Vein endothelial cell (primary cell): ENCODE measurements around the gene CISTR. TPM values are rescaled to one million over a fixed set of nuclear protein-coding genes. Genes with fewer than 3 reads are reported as not detected.

Source experiments
- total RNA-seq: library from RNA; depleted of rRNA; stranded (reverse); fragments of >200 nt; gene quantifications from 2 replicates; pipeline ENCODE4 v1.2.3, GENCODE V29; 2012

CISTR gene
- total RNA-seq, result not detected in 2 replicates

GRCh38 chr12:53751336-53752191, at the start of gene CISTR:
CISTR (minus strand) TSS chr12:53751979.

GRCh38 chr12:53727310-53728041, 24.3 kb downstream of the CISTR start, which contains the start of gene CALCOCO1:
CALCOCO1 (minus strand) TSS chr12:53727452; CDS start chr12:53725242, 2,210 bp downstream.

Other genes with a start within 250 kb of the CISTR start
- gene NPFF, start 244.5 kb downstream of the CISTR start, total RNA-seq, result not detected in 2 replicates
- gene ATF7, start 125.6 kb downstream of the CISTR start, total RNA-seq, result 18.6 and 27.4 TPM in 2 replicates
- gene ATP5MC2, start 75.9 kb downstream of the CISTR start, total RNA-seq, result 166 and 176 TPM in 2 replicates
- gene CALCOCO1, start 24.5 kb downstream of the CISTR start, total RNA-seq, result 55.4 and 88.5 TPM in 2 replicates
- gene HOXC13, start 186.9 kb upstream of the CISTR start, total RNA-seq, result not detected in 2 replicates
- not detected in 2 replicates for gene HOXC12, start 202.9 kb upstream of the CISTR start, total RNA-seq
- gene HOXC11, start 221.1 kb upstream of the CISTR start, total RNA-seq, result under 0.01 TPM in 1 of 2 replicates, not detected in the other
- gene HOTAIR, start 223.0 kb upstream of the CISTR start, total RNA-seq, result under 0.01 TPM in 1 of 2 replicates, not detected in the other
- gene HOXC10, start 233.2 kb upstream of the CISTR start, total RNA-seq, result not detected in 2 replicates
- under 0.01 and 0.19 TPM in 2 replicates for gene HOXC9, start 248.2 kb upstream of the CISTR start, total RNA-seq